Uterus (tissue), 4 donors: ENCODE measurements around the gene MDFIC2. TPM values are rescaled to one million over a fixed set of nuclear protein-coding genes. Genes with fewer than 3 reads are reported as not detected.
"Not testable (repeated sequence)": the region's sequence is repeated elsewhere in the genome, so short reads cannot be mapped to it uniquely, and the experiment has no call there.

Source experiments
- DNase-seq, 2 donors: peaks; one replicate each; pipeline ENCODE4 v3.0.0-alpha.2; 2019 to 2020
- H3K27ac ChIP-seq, 2 donors: fragments of 200-600 bp; sonication (generic); 1 replicate in 1 of 2; 2 replicates in 1 of 2; pipeline ENCODE4 v1.5.1; 2016 to 2018
- H3K27me3 ChIP-seq, 2 donors: fragments of 200-600 bp; sonication (generic); one replicate each; pipeline ENCODE4 v1.5.1; 2018 to 2019; ENCODE audit warnings: control low read depth in 1 of 2
- H3K36me3 ChIP-seq, 2 donors: fragments of 200-600 bp; sonication (generic); one replicate each; pipeline ENCODE4 v1.5.1; 2019; ENCODE audit warnings: control low read depth in 1 of 2
- H3K4me1 ChIP-seq, 2 donors: fragments of 200-600 bp; sonication (generic); one replicate each; pipeline ENCODE4 v1.5.1; 2018 to 2019; ENCODE audit warnings: control low read depth in 1 of 2
- H3K4me3 ChIP-seq, 2 donors: fragments of 200-600 bp; sonication (generic); 1 replicate in 1 of 2; 2 replicates in 1 of 2; pipeline ENCODE4 v1.5.1; 2018 to 2019; ENCODE audit warnings: mild to moderate bottlenecking in 1 of 2
- H3K9me3 ChIP-seq, 2 donors: fragments of 200-600 bp; sonication (generic); one replicate each; pipeline ENCODE4 v1.5.1; 2019; ENCODE audit warnings: control low read depth in 1 of 2
- POLR2A ChIP-seq, 2 donors: fragments of 450-650 bp; IDR thresholded peaks; one replicate each; pipeline ENCODE4 v1.6.1; 2016; ENCODE audit warnings: antibody characterized with exemption in 2 of 2, mild to moderate bottlenecking in 1 of 2, moderate library complexity in 1 of 2
- intact Hi-C: fragments of 100-400 bp; cut with DNase I; formaldehyde crosslinking; loops from one replicate; pipeline ENCODE4 v1.15.1; 2023; ENCODE audit warnings: low total_unique reads
- total RNA-seq, 4 donors: library from RNA; depleted of rRNA in 3 of 4; stranded (reverse); fragments of >200 nt in 3 of 4; gene quantifications; one replicate each; pipeline versions ENCODE4 v1.1.0 to v1.2.4, GENCODE V29; 2014 to 2023
- TF ChIP-seq, protein P1 (sequence below), 4 experiments: fragments of 200-600 bp in 2 of 4; fragments of 450-650 bp in 2 of 4; sonication (generic) in 2 of 4; IDR thresholded peaks; one replicate each; pipeline ENCODE4 v1.5.1; 2016 to 2019; ENCODE audit warnings: antibody characterized with exemption in 4 of 4, mild to moderate bottlenecking in 2 of 4, moderate library complexity in 1 of 4
- donor health status: DM: yes; HTN: yes; CAD: no.

Gene MDFIC2
- total RNA-seq, 4 donors from 2014 or later: not detected

DNA sequence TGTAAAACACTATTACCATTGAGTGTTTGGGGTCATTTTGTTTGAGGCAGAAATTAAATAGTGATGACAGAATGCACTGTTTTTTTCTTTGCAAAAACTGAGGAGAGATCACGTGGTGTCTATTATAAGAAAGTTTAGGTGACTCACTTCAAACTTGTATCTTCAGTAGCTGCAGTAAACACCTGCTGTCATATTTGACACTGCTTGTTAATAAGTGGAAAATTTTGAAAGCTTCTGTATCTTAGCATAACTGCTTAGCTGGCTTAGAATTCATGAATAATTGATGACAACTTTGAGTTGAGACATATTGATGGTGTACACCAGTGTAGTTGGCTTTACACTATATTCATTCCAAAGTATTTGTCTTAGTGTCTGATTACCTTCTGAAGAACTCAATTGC is 29.7 kb upstream of the MDFIC2 start:
- no peaks in the 10 kb centered on the region for H3K9me3 ChIP-seq
- H3K27ac ChIP-seq: no peak overlapping the region
- H3K4me3 ChIP-seq: no peak overlapping the region
- TF ChIP-seq, protein P1, sequence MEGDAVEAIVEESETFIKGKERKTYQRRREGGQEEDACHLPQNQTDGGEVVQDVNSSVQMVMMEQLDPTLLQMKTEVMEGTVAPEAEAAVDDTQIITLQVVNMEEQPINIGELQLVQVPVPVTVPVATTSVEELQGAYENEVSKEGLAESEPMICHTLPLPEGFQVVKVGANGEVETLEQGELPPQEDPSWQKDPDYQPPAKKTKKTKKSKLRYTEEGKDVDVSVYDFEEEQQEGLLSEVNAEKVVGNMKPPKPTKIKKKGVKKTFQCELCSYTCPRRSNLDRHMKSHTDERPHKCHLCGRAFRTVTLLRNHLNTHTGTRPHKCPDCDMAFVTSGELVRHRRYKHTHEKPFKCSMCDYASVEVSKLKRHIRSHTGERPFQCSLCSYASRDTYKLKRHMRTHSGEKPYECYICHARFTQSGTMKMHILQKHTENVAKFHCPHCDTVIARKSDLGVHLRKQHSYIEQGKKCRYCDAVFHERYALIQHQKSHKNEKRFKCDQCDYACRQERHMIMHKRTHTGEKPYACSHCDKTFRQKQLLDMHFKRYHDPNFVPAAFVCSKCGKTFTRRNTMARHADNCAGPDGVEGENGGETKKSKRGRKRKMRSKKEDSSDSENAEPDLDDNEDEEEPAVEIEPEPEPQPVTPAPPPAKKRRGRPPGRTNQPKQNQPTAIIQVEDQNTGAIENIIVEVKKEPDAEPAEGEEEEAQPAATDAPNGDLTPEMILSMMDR (IDR thresholded peaks at IDR 0.05): no peak
- TF ChIP-seq POLR2A (IDR thresholded peaks at IDR 0.05): no peak
- no peak for DNase-seq
- H3K4me1 ChIP-seq: no peaks in the 10 kb centered on the region
- no peaks in the 10 kb centered on the region for H3K27me3 ChIP-seq
- intact Hi-C loops: no loop called here
- H3K36me3 ChIP-seq: no peaks in the 10 kb centered on the region

DNA sequence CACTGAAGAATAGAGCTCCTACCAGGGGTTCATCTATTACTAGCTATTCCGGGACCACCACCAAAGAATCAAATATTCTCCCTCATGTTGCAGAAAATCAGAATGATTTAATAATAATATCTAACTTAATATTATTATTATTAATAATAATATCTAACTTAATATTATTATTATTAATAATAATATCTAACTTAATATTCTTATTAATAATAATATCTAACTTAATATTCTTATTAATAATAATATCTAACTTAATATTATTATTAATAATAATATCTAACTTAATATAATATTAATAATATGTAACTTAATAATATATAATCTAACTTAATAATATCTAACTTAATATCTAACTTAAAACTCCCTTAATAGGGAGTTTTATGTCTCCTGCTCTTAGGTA is 24.4 kb upstream of the MDFIC2 start:
- H3K4me1 ChIP-seq, H3K27ac ChIP-seq, DNase-seq, H3K27me3 ChIP-seq, H3K4me3 ChIP-seq, H3K9me3 ChIP-seq, H3K36me3 ChIP-seq, intact Hi-C loops: not testable (repeated sequence)

DNA sequence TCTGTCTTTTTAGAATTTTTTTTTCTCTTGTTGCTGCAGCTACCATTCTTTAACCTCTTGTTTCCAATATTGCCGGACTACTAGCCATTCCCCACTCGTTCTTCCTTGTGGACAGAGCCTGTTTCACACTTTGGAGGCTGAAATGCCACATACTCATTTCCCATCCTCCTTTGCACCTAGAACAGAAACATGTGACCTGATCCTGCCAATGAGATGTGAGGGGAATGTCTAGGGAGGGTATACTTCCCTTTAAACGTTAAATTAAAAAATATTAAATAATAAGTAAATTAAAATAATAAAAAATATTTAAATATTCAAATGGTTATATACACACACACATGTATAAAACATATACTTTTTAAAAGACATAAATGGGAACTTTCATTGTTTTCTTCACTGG is 20.6 kb upstream of the MDFIC2 start:
- Histone ChIP-seq H3K9me3 (no peaks in the 10 kb centered on the region), H3K36me3 (no peaks in the 10 kb centered on the region), H3K4me3 (no peak overlapping the region), H3K27ac (no peak overlapping the region), H3K4me1 (no peaks in the 10 kb centered on the region), H3K27me3 (no peaks in the 10 kb centered on the region)
- TF ChIP-seq POLR2A (IDR thresholded peaks at IDR 0.05): no peak
- TF ChIP-seq, protein P1 (IDR thresholded peaks at IDR 0.05): no peak
- no peak for DNase-seq
- intact Hi-C loops: no loop called here

DNA sequence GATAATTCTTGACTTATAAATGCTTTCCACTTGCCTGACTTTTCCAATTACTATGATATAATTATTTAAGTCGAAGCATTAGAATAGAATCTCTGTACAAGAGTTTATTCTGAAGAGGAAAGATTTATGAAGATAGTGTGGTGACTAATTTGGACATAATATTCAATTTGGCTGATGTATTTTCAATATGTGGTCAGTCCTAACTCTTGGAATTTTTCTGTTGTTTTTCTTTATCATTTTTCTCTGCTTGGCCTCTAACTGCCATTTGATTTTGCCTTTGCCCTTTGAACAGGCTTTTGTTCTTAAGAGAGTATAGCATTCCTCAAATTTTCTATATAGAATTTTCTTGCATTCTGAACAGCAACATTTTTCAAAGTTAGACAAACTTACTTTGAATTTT is 2.6 kb upstream of the MDFIC2 start:
- intact Hi-C loops: no loop called here
- Histone ChIP-seq H3K27ac (no peak overlapping the region), H3K36me3 (no peaks in the 10 kb centered on the region), H3K9me3 (no peaks in the 10 kb centered on the region), H3K4me1 (no peaks in the 10 kb centered on the region), H3K4me3 (no peak overlapping the region), H3K27me3 (no peaks in the 10 kb centered on the region)
- DNase-seq: no peak
- TF ChIP-seq, protein P1 (IDR thresholded peaks at IDR 0.05): no peak
- no peak for TF ChIP-seq POLR2A (IDR thresholded peaks at IDR 0.05)

DNA sequence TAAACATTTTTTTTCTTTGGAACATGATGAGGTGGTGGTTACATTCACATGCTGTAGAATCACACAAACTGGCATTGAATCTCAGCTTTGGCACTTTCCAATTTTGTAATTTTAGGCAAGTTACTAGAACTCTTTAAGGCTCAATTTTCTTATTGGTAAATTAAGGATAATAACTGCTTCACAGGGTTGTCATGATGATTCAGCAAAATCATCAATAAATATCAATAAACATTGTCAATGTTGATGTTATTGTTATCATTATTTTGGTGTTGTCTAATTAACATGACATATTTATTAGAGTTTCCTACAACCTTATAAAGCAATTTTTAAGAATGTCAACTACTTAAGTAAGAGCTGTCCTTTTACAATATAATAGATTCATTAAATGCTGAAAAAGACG is 1.6 kb downstream of the MDFIC2 start:
- no peak overlapping the region for H3K27ac ChIP-seq
- DNase-seq: no peak
- no peaks in the 10 kb centered on the region for H3K36me3 ChIP-seq
- H3K9me3 ChIP-seq: no peaks in the 10 kb centered on the region
- no peaks in the 10 kb centered on the region for H3K4me1 ChIP-seq
- intact Hi-C loops: no loop called here
- TF ChIP-seq, protein P1 (IDR thresholded peaks at IDR 0.05): no peak
- no peak for TF ChIP-seq POLR2A (IDR thresholded peaks at IDR 0.05)
- H3K4me3 ChIP-seq: no peak overlapping the region
- H3K27me3 ChIP-seq: no peaks in the 10 kb centered on the region

DNA sequence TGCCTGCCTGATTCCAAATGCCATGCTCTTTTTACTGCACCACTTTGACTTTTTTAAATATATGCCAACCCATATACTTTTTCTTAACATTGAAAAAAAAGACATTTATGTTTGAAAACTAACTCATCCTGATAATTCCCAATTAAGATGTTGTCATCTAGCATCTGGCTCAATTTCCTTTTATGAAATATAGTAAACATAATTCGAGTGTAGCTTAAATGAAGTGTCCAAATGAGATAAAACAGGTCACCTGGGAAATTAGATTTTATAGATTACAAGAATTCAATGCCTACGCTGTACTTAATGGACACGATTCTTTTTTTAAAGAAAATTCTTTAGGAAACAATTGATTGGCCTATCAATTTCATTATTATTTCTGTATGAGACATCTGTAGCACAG is 2.8 kb downstream of the MDFIC2 start:
- H3K4me1 ChIP-seq: no peaks in the 10 kb centered on the region

More for the DNA sequence above, 2.8 kb downstream of the MDFIC2 start:
- no peak for DNase-seq
- H3K27me3 ChIP-seq: no peaks in the 10 kb centered on the region
- H3K4me3 ChIP-seq: no peak overlapping the region
- H3K9me3 ChIP-seq: no peaks in the 10 kb centered on the region
- intact Hi-C loops: no loop called here
- no peaks in the 10 kb centered on the region for H3K36me3 ChIP-seq
- H3K27ac ChIP-seq: no peak overlapping the region
- no peak for TF ChIP-seq POLR2A (IDR thresholded peaks at IDR 0.05)
- TF ChIP-seq, protein P1 (IDR thresholded peaks at IDR 0.05): no peak
